ENCODE data around the gene FOS. TPM values are rescaled to one million over a fixed set of nuclear protein-coding genes. Genes with fewer than 3 reads are reported as not detected.

Gene FOS
- total RNA-seq, 1 experiment from 2014 or later: 7.7 TPM

GRCh38 chr14:75318353-75318752 is 39.7 kb downstream of the FOS start:
- no peak for DNase-seq (ENCODE audit: low read depth)

GRCh38 chr14:75319021-75319420 is 40.4 kb downstream of the FOS start:
- DNase-seq (ENCODE audit: low read depth): no peak

- no peak for DNase-seq (ENCODE audit: low read depth)
These were observed 41.6 kb downstream of the FOS start for GRCh38 chr14:75320196-75320595.

GRCh38 chr14:75322746-75323145 is 44.1 kb downstream of the FOS start:
- no peak for DNase-seq (ENCODE audit: low read depth)

GRCh38 chr14:75323571-75323970 is 44.9 kb downstream of the FOS start:
- peak; percentile 14 for DNase-seq (ENCODE audit: low read depth)

GRCh38 chr14:75328558-75329155 is 50.0 kb downstream of the FOS start:
- no peak for DNase-seq (ENCODE audit: low read depth)

GRCh38 chr14:75329369-75329768 is 50.7 kb downstream of the FOS start:
- DNase-seq (ENCODE audit: low read depth): no peak

GRCh38 chr14:75331471-75331870 is 52.8 kb downstream of the FOS start:
- no peak for DNase-seq (ENCODE audit: low read depth)

Other genes starting within 250 kb of the FOS start
- gene MLH3, start 227.4 kb upstream of the FOS start, total RNA-seq (2014; rRNA removed; shearing (Covaris generic)): 13.5 and 19.2 TPM in 2 replicates
- 43.6 and 46.7 TPM in 2 replicates for gene ACYP1, start 214.8 kb upstream of the FOS start, total RNA-seq (2014; rRNA removed; shearing (Covaris generic))
- gene ZC2HC1C, start 209.2 kb upstream of the FOS start, total RNA-seq (2014; rRNA removed; shearing (Covaris generic)): 1.2 and 1.8 TPM in 2 replicates
- 11.1 and 16.0 TPM in 2 replicates for gene NEK9, start 151.8 kb upstream of the FOS start, total RNA-seq (2014; rRNA removed; shearing (Covaris generic))
- gene TMED10, start 102.2 kb upstream of the FOS start, total RNA-seq (2014; rRNA removed; shearing (Covaris generic)): 201 and 247 TPM in 2 replicates
- 3.7 and 4.3 TPM in 2 replicates for gene JDP2, start 149.2 kb downstream of the FOS start, total RNA-seq (2014; rRNA removed; shearing (Covaris generic))
- gene BATF, start 243.6 kb downstream of the FOS start, total RNA-seq (2014; rRNA removed; shearing (Covaris generic)): 3.6 and 3.9 TPM in 2 replicates

All from RPMI7951 (cell line).